ENCODE measurements around the gene CAMSAP2. TPM values are rescaled to one million over a fixed set of nuclear protein-coding genes. Genes with fewer than 3 reads are reported as not detected.

The CAMSAP2 gene
- total and polyA plus RNA-seq, 2 of the 8 experiments (the other 6 are each of a cell fraction or from before 2014, with no cell fraction given), result 4.2 to 27.6 TPM

DNA sequence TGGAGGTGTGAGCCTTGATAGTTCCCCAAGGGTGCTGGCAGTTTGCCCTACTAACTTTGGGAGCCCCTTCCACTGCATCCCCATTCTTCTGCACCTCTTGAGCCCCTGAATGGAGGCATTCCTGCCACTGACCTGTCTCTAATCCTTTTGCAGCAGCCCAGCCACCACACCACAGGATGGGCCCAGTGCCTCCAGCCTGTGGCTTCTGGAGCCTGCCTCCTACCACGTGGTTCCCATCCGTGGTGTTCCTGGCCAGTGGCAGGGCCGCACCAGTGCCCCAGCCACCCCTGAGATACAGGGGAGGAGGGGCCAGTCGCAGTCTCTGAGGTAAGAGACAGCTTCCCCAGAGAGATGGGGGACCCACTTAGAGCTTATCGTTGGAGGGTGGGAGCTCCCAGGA, 170.4 kb downstream of the CAMSAP2 start (continued):
- TF ChIP-seq CEBPB (IDR thresholded peaks at IDR 0.05; ENCODE audit: low read depth, low read length), result no peak
- no peak for TF ChIP-seq RAD21 (IDR thresholded peaks at IDR 0.05 in 1 of 2, conservative IDR thresholded peaks at IDR 0.05 in 1 of 2; ENCODE audit: low read depth in 2 of 2, low read length in 2 of 2)
- TF ChIP-seq, protein P1, sequence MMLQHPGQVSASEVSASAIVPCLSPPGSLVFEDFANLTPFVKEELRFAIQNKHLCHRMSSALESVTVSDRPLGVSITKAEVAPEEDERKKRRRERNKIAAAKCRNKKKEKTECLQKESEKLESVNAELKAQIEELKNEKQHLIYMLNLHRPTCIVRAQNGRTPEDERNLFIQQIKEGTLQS (IDR thresholded peaks at IDR 0.05; ENCODE audit: insufficient read depth, low read depth, low read length), result no peak
- TF ChIP-seq BACH1 (IDR thresholded peaks at IDR 0.05; ENCODE audit: low read length), result no peak
- TF ChIP-seq CBX8 (IDR thresholded peaks at IDR 0.05; ENCODE audit: borderline replicate concordance, low read depth, low read length), result no peak
